SK-N-SH (cell line): ENCODE data around the gene VTCN1. TPM values are rescaled to one million over a fixed set of nuclear protein-coding genes. Genes with fewer than 3 reads are reported as not detected.

Experiments
- CTCF ChIA-PET: fragments of 300-600, 350-600 bp; formaldehyde crosslinking; extraction: SDS; loops from one replicate; lab custom pipeline; 2021; lab: Yijun Ruan, JAX
- POLR2A ChIA-PET: fragments of 350-600 bp; sonication (Branson Sonifier 250); formaldehyde crosslinking; extraction: SDS; loops from one replicate; lab custom pipeline; 2020; ENCODE audit warnings: antibody characterized with exemption, inconsistent platforms; lab: Yijun Ruan, JAX
- DNase-seq: peaks from one replicate; pipeline ENCODE4 v3.0.0; 2012
- H2AFZ ChIP-seq: fragments of 200-600 bp; sonication (generic); 2 replicates; pipeline ENCODE4 v1.8.1; 2016; ENCODE audit warnings: antibody characterized with exemption, mild to moderate bottlenecking, low read depth
- H3F3A ChIP-seq: fragments of 200-600 bp; sonication (generic); replicated peaks from 2 replicates; pipeline ENCODE3; 2016; ENCODE audit warnings: antibody characterized with exemption, mild to moderate bottlenecking; ENCODE audit not compliant: insufficient read depth
- H3K27ac ChIP-seq, 2 experiments: fragments of 200-500 bp in 1 of 2; fragments of 200-600 bp in 1 of 2; sonication (Bioruptor generic) in 1 of 2; sonication (generic), shearing (Covaris generic) in 1 of 2; 2 replicates each; pipeline versions ENCODE4 v1.5.1 to v1.6.1; 2014 to 2016; ENCODE audit warnings: low read depth in 2 of 2, inconsistent platforms in 1 of 2, low read length in 1 of 2, mild to moderate bottlenecking in 1 of 2, mixed read lengths in 1 of 2
- H3K27me3 ChIP-seq: fragments of 200-600 bp; sonication (generic), shearing (Covaris generic); 2 replicates; pipeline ENCODE4 v1.6.1; 2016; ENCODE audit warnings: mixed run types; ENCODE audit not compliant: insufficient read depth
- H3K36me3 ChIP-seq, 2 experiments: fragments of 200-500 bp in 1 of 2; fragments of 200-600 bp in 1 of 2; sonication (Bioruptor generic) in 1 of 2; sonication (generic) in 1 of 2; replicated peaks in 1 of 2; 2 replicates each; pipeline versions ENCODE3 to v1.5.1; 2014 to 2016; ENCODE audit warnings: low read length in 1 of 2, mild to moderate bottlenecking in 1 of 2; ENCODE audit not compliant: insufficient read depth in 2 of 2, control insufficient read depth in 1 of 2
- H3K4me1 ChIP-seq, 2 experiments: fragments of 200-500 bp in 1 of 2; fragments of 200-600 bp in 1 of 2; sonication (Bioruptor generic) in 1 of 2; sonication (generic), shearing (Covaris generic) in 1 of 2; 2 replicates each; pipeline versions ENCODE4 v1.5.1 to v1.6.1; 2014 to 2016; ENCODE audit warnings: low read depth in 1 of 2, low read length in 1 of 2, mixed run types in 1 of 2; ENCODE audit not compliant: insufficient read depth in 2 of 2, control insufficient read depth in 1 of 2
- H3K4me2 ChIP-seq: fragments of 200-600 bp; sonication (generic), shearing (Covaris generic); 2 replicates; pipeline ENCODE4 v1.6.1; 2017; ENCODE audit warnings: mixed run types
- H3K4me3 ChIP-seq, 2 experiments: fragments of 200-500 bp in 1 of 2; fragments of 200-600 bp in 1 of 2; sonication (Bioruptor generic) in 1 of 2; sonication (generic), shearing (Covaris generic) in 1 of 2; 2 replicates each; pipeline versions ENCODE4 v1.5.1 to v1.8.1; 2014 to 2016; ENCODE audit warnings: low read depth in 2 of 2, inconsistent platforms in 1 of 2, low read length in 1 of 2, mild to moderate bottlenecking in 1 of 2, mixed read lengths in 1 of 2, moderate library complexity in 1 of 2
- H3K79me2 ChIP-seq: fragments of 200-600 bp; sonication (generic); 2 replicates; pipeline ENCODE4 v1.8.1; 2017; ENCODE audit warnings: mild to moderate bottlenecking; ENCODE audit not compliant: insufficient read depth
- H3K9ac ChIP-seq: fragments of 200-600 bp; sonication (generic); 2 replicates; pipeline ENCODE4 v1.6.1; 2017; ENCODE audit warnings: mixed run types
- H3K9me2 ChIP-seq: fragments of 200-600 bp; sonication (generic); 2 replicates; pipeline ENCODE4 v1.6.1; 2017; ENCODE audit warnings: mixed run types
- H3K9me3 ChIP-seq: fragments of 200-600 bp; sonication (generic); 2 replicates; pipeline ENCODE4 v1.6.1; 2017; ENCODE audit warnings: mixed run types, mild to moderate bottlenecking, moderate library complexity
- H4K20me1 ChIP-seq: fragments of 200-600 bp; sonication (generic); 2 replicates; pipeline ENCODE4 v1.6.1; 2017; ENCODE audit warnings: mild to moderate bottlenecking, mixed run types; ENCODE audit not compliant: insufficient read depth
- FOSL2 ChIP-seq: IDR thresholded peaks from 2 replicates; pipeline ENCODE4 v1.4.0; 2012; ENCODE audit warnings: low read depth, mild to moderate bottlenecking, moderate library complexity, borderline replicate concordance
- FOXM1 ChIP-seq: IDR thresholded peaks from 2 replicates; pipeline ENCODE4 v1.4.0; 2012; ENCODE audit warnings: low read depth, mild to moderate bottlenecking
- GABPA ChIP-seq: IDR thresholded peaks from 2 replicates; pipeline ENCODE4 v1.4.0; 2012; ENCODE audit warnings: low read depth, mild to moderate bottlenecking
- MEF2A ChIP-seq: IDR thresholded peaks from 2 replicates; pipeline ENCODE4 v1.4.0; 2012; ENCODE audit warnings: low read depth, borderline replicate concordance
- MXI1 ChIP-seq: IDR thresholded peaks from 2 replicates; pipeline ENCODE4 v1.6.1; 2012; ENCODE audit warnings: mild to moderate bottlenecking, low read depth, low read length, improper control_type of control experiment
- NFIC ChIP-seq: IDR thresholded peaks from 2 replicates; pipeline ENCODE4 v1.4.0; 2012; ENCODE audit warnings: borderline replicate concordance
- POLR2AphosphoS5 ChIP-seq: IDR thresholded peaks from 2 replicates; pipeline ENCODE4 v1.6.1; 2012; ENCODE audit warnings: low read depth, low read length
- RXRA ChIP-seq: IDR thresholded peaks from 2 replicates; pipeline ENCODE4 v1.4.0; 2012; ENCODE audit warnings: low read depth, mild to moderate bottlenecking, borderline replicate concordance
- SIN3A ChIP-seq: IDR thresholded peaks from 2 replicates; pipeline ENCODE4 v1.6.1; 2012; ENCODE audit warnings: low read depth, mild to moderate bottlenecking, low read length, moderate library complexity, borderline replicate concordance
- SMC3 ChIP-seq: IDR thresholded peaks from 2 replicates; pipeline ENCODE4 v1.6.1; 2012; ENCODE audit warnings: low read depth, low read length, improper control_type of control experiment
- TCF12 ChIP-seq: IDR thresholded peaks from 2 replicates; pipeline ENCODE4 v1.4.0; 2012
- WGBS: methylation state at CpG from one replicate; pipeline ENCODE4 v1.1.6; 2017; ENCODE audit warnings: low lambda C conversion rate; 5-methylcytosine and 5-hydroxymethylcytosine counted together
- polyA plus RNA-seq, 3 experiments: library from polyadenylated mRNA; depleted of rRNA; stranded (reverse); fragments of >200 nt; gene quantifications; 2 replicates each; pipeline ENCODE4 v1.2.3, GENCODE V29; 2012
- TF ChIP-seq, protein P1 (sequence below): fragments of 150-350 bp; IDR thresholded peaks from 2 replicates; pipeline ENCODE4 v1.6.1; 2016; ENCODE audit warnings: mild to moderate bottlenecking, low read depth, low read length
- TF ChIP-seq, protein P2 (sequence below): IDR thresholded peaks from 2 replicates; pipeline ENCODE4; 2012
- TF ChIP-seq, protein P3 (sequence below): IDR thresholded peaks from 2 replicates; pipeline ENCODE4 v1.4.0; 2012; ENCODE audit warnings: low read depth, borderline replicate concordance
- TF ChIP-seq, protein P4 (sequence below): fragments of 150-350 bp; IDR thresholded peaks from 2 replicates; pipeline ENCODE4 v1.6.1; 2017; ENCODE audit warnings: antibody characterized with exemption, low read length, low read depth, borderline replicate concordance
- TF ChIP-seq, protein P5 (sequence below): IDR thresholded peaks from 2 replicates; pipeline ENCODE4 v1.4.0; 2012; ENCODE audit warnings: low read depth
- TF ChIP-seq, protein P6 (sequence below): IDR thresholded peaks from 2 replicates; pipeline ENCODE4 v1.4.0; 2012; ENCODE audit warnings: low read depth, borderline replicate concordance

The VTCN1 gene
- polyA plus RNA-seq, 1 of the 3 experiments (the other 2 are of a cell fraction), result not detected

DNA sequence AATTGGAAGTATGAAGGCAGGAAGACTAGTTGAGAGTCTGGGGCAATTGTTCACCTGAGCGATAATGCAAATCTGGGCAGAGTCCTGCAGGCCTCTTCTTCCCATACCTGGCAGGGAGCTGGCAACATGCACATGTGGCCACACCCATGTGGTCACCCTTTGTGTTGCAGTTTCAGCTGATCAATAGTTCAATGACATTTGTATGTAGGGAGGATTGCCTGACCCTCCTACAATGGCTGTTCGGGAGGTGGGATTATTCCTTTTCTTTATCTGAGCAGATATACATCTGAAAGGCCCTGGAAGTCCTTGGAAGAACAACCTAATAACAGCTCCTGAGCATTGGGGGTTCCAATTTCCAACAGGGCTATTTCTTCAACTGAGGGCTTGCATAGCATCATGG lies 74.0 kb downstream of the VTCN1 start:
- CTCF ChIA-PET, result interaction anchor here (0.8 to 2.9 kb wide), 5 partner anchors 8 to 399 kb away, joined by 3 to 14 read pairs (median 3); no protein-coding TSS in a partner anchor
- TF ChIP-seq NFIC, result no peak
- 100% methylated on average over 2 of the region's 2 CpGs for WGBS

DNA sequence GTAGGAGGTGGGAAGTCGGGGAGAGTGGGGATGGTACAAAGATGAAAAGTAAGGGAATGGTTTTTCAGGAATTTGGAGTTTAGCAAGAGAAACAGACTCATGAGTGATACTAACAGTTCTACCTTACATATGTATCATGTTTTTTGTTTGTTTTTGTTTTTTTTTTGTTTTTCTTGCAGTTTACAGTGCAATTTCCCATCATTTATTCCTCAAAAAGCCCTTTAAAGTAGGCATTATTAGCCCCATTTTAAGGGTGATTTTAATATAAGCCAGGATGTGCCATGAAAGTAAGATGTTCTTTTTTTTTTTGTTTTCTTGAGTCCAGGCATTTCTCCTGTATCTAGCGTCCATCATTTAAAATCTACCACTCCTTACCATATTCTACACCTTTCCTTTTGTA lies 75.4 kb downstream of the VTCN1 start:
- Histone ChIP-seq H4K20me1 (no peaks in the 10 kb centered on the region), H3K36me3 (no peaks in the 10 kb centered on the region), H3K4me2 (no peak overlapping the region), H3K4me1 (no peaks in the 10 kb centered on the region), H3K9me2 (no peaks in the 10 kb centered on the region), H3F3A (no peaks in the 10 kb centered on the region), H3K9ac (no peak overlapping the region), H3K27me3 (no peaks in the 10 kb centered on the region), H3K4me3 (no peak overlapping the region), H3K9me3 (no peaks in the 10 kb centered on the region), H2AFZ (no peak overlapping the region), H3K27ac (no peak overlapping the region), H3K79me2 (no peaks in the 10 kb centered on the region)
- ChIA-PET POLR2A (no interaction called here), CTCF (interaction anchor here (0.9 to 2.9 kb wide), 2 partner anchors 13 to 150 kb away, joined by 3 to 14 read pairs; no protein-coding TSS in a partner anchor)
- DNase-seq, result no peak
- WGBS, result 83% methylated on average over 2 of the region's 2 CpGs
- TF ChIP-seq, protein P1, sequence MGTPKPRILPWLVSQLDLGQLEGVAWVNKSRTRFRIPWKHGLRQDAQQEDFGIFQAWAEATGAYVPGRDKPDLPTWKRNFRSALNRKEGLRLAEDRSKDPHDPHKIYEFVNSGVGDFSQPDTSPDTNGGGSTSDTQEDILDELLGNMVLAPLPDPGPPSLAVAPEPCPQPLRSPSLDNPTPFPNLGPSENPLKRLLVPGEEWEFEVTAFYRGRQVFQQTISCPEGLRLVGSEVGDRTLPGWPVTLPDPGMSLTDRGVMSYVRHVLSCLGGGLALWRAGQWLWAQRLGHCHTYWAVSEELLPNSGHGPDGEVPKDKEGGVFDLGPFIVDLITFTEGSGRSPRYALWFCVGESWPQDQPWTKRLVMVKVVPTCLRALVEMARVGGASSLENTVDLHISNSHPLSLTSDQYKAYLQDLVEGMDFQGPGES, result no peak
- no peak for TF ChIP-seq MXI1
- TF ChIP-seq TCF12, result no peak
- no peak for TF ChIP-seq FOXM1
- TF ChIP-seq, protein P2, sequence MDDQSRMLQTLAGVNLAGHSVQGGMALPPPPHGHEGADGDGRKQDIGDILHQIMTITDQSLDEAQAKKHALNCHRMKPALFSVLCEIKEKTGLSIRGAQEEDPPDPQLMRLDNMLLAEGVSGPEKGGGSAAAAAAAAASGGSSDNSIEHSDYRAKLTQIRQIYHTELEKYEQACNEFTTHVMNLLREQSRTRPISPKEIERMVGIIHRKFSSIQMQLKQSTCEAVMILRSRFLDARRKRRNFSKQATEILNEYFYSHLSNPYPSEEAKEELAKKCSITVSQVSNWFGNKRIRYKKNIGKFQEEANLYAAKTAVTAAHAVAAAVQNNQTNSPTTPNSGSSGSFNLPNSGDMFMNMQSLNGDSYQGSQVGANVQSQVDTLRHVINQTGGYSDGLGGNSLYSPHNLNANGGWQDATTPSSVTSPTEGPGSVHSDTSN, result no peak
- no peak for TF ChIP-seq MEF2A
- TF ChIP-seq, protein P3, sequence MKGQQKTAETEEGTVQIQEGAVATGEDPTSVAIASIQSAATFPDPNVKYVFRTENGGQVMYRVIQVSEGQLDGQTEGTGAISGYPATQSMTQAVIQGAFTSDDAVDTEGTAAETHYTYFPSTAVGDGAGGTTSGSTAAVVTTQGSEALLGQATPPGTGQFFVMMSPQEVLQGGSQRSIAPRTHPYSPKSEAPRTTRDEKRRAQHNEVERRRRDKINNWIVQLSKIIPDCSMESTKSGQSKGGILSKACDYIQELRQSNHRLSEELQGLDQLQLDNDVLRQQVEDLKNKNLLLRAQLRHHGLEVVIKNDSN, result no peak
- TF ChIP-seq POLR2AphosphoS5, result no peak
- TF ChIP-seq SMC3, result no peak
- TF ChIP-seq SIN3A, result no peak
- TF ChIP-seq GABPA, result no peak
- TF ChIP-seq FOSL2, result no peak
- TF ChIP-seq, protein P4, sequence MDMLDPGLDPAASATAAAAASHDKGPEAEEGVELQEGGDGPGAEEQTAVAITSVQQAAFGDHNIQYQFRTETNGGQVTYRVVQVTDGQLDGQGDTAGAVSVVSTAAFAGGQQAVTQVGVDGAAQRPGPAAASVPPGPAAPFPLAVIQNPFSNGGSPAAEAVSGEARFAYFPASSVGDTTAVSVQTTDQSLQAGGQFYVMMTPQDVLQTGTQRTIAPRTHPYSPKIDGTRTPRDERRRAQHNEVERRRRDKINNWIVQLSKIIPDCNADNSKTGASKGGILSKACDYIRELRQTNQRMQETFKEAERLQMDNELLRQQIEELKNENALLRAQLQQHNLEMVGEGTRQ, result no peak
- no peak for TF ChIP-seq NFIC
- no peak for TF ChIP-seq RXRA
- TF ChIP-seq, protein P5, sequence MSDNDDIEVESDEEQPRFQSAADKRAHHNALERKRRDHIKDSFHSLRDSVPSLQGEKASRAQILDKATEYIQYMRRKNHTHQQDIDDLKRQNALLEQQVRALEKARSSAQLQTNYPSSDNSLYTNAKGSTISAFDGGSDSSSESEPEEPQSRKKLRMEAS, result no peak
- TF ChIP-seq, protein P6, sequence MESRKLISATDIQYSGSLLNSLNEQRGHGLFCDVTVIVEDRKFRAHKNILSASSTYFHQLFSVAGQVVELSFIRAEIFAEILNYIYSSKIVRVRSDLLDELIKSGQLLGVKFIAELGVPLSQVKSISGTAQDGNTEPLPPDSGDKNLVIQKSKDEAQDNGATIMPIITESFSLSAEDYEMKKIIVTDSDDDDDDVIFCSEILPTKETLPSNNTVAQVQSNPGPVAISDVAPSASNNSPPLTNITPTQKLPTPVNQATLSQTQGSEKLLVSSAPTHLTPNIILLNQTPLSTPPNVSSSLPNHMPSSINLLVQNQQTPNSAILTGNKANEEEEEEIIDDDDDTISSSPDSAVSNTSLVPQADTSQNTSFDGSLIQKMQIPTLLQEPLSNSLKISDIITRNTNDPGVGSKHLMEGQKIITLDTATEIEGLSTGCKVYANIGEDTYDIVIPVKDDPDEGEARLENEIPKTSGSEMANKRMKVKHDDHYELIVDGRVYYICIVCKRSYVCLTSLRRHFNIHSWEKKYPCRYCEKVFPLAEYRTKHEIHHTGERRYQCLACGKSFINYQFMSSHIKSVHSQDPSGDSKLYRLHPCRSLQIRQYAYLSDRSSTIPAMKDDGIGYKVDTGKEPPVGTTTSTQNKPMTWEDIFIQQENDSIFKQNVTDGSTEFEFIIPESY, result no peak

More for the DNA sequence above, 74.0 kb downstream of the VTCN1 start:
- H3K9me3 ChIP-seq, result no peaks in the 10 kb centered on the region
- H3K4me1 ChIP-seq, result no peaks in the 10 kb centered on the region
- H3K36me3 ChIP-seq, result no peaks in the 10 kb centered on the region
- DNase-seq, result no peak
- H3K27ac ChIP-seq, result no peak overlapping the region
- H4K20me1 ChIP-seq, result no peaks in the 10 kb centered on the region
- no peak overlapping the region for H3K9ac ChIP-seq
- no peaks in the 10 kb centered on the region for H3K27me3 ChIP-seq
- no peak overlapping the region for H3K4me2 ChIP-seq
- no peaks in the 10 kb centered on the region for H3K9me2 ChIP-seq
- no peaks in the 10 kb centered on the region for H3F3A ChIP-seq
- POLR2A ChIA-PET, result no interaction called here
- no peak overlapping the region for H2AFZ ChIP-seq
- H3K4me3 ChIP-seq, result no peak overlapping the region
- no peaks in the 10 kb centered on the region for H3K79me2 ChIP-seq
